HEK293T (cell line): ENCODE data around the gene AGAP1.

Source experiments
- CTCF ChIA-PET: fragments of 350-600 bp; formaldehyde crosslinking; extraction: SDS; loops from one replicate; lab custom pipeline; 2021; ENCODE audit warnings: antibody characterized with exemption, inconsistent platforms; lab: Yijun Ruan, JAX
- POLR2A ChIA-PET: fragments of 350-600 bp; formaldehyde crosslinking; extraction: SDS; loops from one replicate; lab custom pipeline; 2020; ENCODE audit warnings: antibody characterized with exemption, inconsistent platforms; lab: Yijun Ruan, JAX
- DNase-seq: peaks from one replicate; pipeline ENCODE4 v3.0.0; 2012; ENCODE audit warnings: mixed read lengths; ENCODE audit errors: extremely low spot score
- ARNT ChIP-seq: fragments of 450-650 bp; IDR thresholded peaks from 2 replicates; pipeline ENCODE4 v1.6.1; 2017; ENCODE audit warnings: mild to moderate bottlenecking
- BHLHE40 ChIP-seq: fragments of 450-650 bp; IDR thresholded peaks from 2 replicates; pipeline ENCODE4 v1.6.1; 2016; ENCODE audit warnings: mild to moderate bottlenecking, moderate library complexity, borderline replicate concordance
- CTBP1 ChIP-seq: fragments of 450-650 bp; IDR thresholded peaks from 2 replicates; pipeline ENCODE4 v1.6.1; 2016; ENCODE audit warnings: borderline replicate concordance
- ELF4 ChIP-seq: fragments of 450-650 bp; IDR thresholded peaks from 2 replicates; pipeline ENCODE4 v1.6.1; 2017; ENCODE audit warnings: antibody characterized with exemption
- FOXA1 ChIP-seq: fragments of 450-650 bp; IDR thresholded peaks from 2 replicates; pipeline ENCODE4 v1.6.1; 2016; ENCODE audit warnings: mild to moderate bottlenecking
- FOXK2 ChIP-seq: fragments of 450-650 bp; IDR thresholded peaks from 2 replicates; pipeline ENCODE4 v1.6.1; 2016; ENCODE audit warnings: mild to moderate bottlenecking
- FOXM1 ChIP-seq: fragments of 450-650 bp; IDR thresholded peaks from 2 replicates; pipeline ENCODE4 v1.6.1; 2017; ENCODE audit warnings: mild to moderate bottlenecking, borderline replicate concordance
- HDGF ChIP-seq: fragments of 450-650 bp; IDR thresholded peaks from 2 replicates; pipeline ENCODE4 v1.6.1; 2017; ENCODE audit warnings: antibody characterized with exemption, borderline replicate concordance
- L3MBTL2 ChIP-seq: fragments of 450-650 bp; conservative IDR thresholded peaks from 2 replicates; pipeline ENCODE4 v1.6.1; 2016; ENCODE audit warnings: mild to moderate bottlenecking
- LEF1 ChIP-seq: fragments of 450-650 bp; IDR thresholded peaks from 2 replicates; pipeline ENCODE4 v1.6.1; 2017; ENCODE audit warnings: mild to moderate bottlenecking, borderline replicate concordance
- NFRKB ChIP-seq: fragments of 450-650 bp; IDR thresholded peaks from 2 replicates; pipeline ENCODE4 v1.6.1; 2016; ENCODE audit warnings: mild to moderate bottlenecking, moderate library complexity
- SP1 ChIP-seq: fragments of 450-650 bp; IDR thresholded peaks from 2 replicates; pipeline ENCODE4 v1.6.1; 2017
- SUZ12 ChIP-seq: fragments of 450-650 bp; IDR thresholded peaks from 2 replicates; pipeline ENCODE4 v1.6.1; 2016; ENCODE audit warnings: mild to moderate bottlenecking
- TARDBP ChIP-seq: fragments of 450-650 bp; IDR thresholded peaks from 2 replicates; pipeline ENCODE4 v1.6.1; 2016
- ZNF384 ChIP-seq: fragments of 450-650 bp; IDR thresholded peaks from 2 replicates; pipeline ENCODE4 v1.6.1; 2016
- TF ChIP-seq, protein P1 (sequence below): fragments of 450-650 bp; IDR thresholded peaks from 2 replicates; pipeline ENCODE4 v1.6.1; 2016

AGAP1 gene

DNA sequence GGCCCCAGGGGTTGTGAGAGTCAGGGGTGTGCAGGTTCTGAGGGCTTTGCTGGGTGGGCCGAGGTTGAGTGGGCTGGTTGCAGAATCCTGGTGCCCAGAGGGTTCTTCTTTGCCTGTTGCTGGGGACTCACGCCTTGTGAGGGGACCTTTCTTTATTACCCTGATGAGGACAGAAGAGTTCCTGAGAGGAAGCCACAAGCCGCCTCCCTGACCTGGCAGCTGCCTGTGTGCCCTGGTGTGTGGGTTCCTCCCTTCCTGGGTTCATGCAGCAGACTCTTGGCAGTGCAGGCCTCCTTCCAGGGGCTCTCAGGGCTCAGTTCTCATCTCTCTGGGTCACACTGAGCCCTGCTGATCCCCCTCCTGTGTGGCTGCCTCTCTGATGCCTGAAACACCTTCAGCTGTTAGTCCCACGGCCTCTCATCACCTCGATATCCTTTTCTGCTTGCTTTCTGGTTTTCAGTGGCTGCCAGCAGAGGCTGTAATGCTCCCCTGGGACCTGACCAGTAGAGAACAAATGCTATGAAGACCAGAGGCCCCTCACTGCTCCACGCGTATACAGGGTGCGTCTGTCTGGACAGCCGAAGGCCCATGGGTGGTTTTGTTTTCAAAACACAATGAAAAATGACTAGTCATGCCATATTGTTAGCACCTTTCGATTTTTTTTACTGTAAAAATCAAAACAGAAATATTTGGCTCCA lies 191.3 kb downstream of the AGAP1 start:
- TF ChIP-seq, protein P1, sequence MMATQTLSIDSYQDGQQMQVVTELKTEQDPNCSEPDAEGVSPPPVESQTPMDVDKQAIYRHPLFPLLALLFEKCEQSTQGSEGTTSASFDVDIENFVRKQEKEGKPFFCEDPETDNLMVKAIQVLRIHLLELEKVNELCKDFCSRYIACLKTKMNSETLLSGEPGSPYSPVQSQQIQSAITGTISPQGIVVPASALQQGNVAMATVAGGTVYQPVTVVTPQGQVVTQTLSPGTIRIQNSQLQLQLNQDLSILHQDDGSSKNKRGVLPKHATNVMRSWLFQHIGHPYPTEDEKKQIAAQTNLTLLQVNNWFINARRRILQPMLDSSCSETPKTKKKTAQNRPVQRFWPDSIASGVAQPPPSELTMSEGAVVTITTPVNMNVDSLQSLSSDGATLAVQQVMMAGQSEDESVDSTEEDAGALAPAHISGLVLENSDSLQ = no peak
- TF ChIP-seq BHLHE40 = no peak

DNA sequence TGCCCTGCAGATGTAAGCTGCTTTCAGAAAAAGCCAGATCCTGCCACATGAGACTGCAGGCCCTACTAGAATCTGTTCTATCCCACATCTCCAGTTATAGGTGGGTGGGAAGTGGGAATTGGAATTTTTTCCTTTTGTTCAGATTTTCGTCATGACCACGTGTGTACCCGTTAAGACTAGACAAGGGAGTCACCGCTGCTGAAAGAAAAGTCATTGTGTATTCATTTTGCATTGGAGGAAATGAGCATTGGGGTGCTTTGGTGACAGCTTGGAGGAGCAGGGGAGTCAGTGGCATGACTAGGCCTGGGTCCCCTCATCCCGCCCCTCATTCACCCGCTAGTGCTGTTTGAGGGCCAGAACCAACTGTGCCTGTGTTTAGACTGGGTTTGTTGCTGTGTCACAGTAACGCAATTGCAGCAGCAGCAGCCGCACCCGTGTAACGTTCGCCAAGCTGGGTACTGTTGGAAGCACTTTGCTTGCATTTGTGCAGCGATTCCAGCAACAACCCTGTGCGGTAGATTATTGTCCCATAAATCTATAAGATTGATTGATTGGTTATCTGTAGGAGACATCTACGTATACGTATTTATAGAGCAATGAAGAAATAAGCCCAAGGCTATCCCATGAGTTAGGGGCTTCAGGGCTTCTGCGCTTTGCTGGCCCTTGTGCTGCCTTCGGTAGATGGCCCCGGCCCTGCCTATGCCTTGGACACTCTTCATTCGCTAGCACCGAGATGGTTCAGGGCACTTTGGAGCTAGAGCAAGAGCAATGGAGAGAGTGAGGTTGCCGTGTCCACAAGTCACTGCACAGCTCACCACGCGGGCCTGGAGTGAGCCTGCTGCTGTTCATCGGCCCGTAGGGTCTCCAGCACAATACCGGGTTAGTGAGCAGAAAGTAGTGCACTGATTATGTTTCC lies 194.9 kb downstream of the AGAP1 start:
- TF ChIP-seq CTBP1 (no peak), FOXM1 (no peak), LEF1 (no peak), SUZ12 (no peak), FOXA1 (no peak), FOXK2 (no peak), TARDBP (no peak), ZNF384 (no peak), ARNT (no peak), HDGF (no peak), BHLHE40 (no peak), ELF4 (no peak), NFRKB (no peak), L3MBTL2 (no peak), SP1 (no peak)
- TF ChIP-seq, protein P1 = no peak
- ChIA-PET POLR2A (no interaction called here), CTCF (interaction anchor here (0.6 kb wide), 1 partner anchor 317 kb away, joined by 3 read pairs; no protein-coding TSS in a partner anchor)
- no peak for DNase-seq

More for the DNA sequence above, 191.3 kb downstream of the AGAP1 start:
- ChIA-PET CTCF (no interaction called here), POLR2A (no interaction called here)
- no peak for DNase-seq

DNA sequence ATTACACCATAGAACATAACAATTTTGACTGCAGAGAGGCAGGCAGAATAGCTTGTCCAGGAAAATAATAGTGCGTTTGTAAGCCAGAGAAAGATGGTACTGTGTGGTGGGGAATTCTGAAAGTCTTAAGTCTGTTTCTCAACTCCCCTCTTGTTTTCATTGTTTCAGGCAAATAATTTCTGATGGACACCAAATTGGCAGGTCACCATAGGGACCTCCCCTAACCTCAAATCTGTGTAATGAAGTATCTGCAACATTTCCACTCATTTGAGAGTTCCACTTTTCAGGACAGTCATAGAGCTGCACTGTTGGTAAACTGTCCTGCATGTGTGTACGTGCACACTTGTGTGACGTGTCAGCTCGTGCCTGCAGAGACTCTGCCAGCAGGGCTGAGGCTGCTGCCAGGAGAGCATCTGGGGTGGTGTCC lies 195.6 kb downstream of the AGAP1 start:
- POLR2A ChIA-PET = no interaction called here
- CTCF ChIA-PET = interaction anchor here (0.6 kb wide), 1 partner anchor 318 kb away, joined by 3 read pairs; no protein-coding TSS in a partner anchor
- no peak for TF ChIP-seq TARDBP

DNA sequence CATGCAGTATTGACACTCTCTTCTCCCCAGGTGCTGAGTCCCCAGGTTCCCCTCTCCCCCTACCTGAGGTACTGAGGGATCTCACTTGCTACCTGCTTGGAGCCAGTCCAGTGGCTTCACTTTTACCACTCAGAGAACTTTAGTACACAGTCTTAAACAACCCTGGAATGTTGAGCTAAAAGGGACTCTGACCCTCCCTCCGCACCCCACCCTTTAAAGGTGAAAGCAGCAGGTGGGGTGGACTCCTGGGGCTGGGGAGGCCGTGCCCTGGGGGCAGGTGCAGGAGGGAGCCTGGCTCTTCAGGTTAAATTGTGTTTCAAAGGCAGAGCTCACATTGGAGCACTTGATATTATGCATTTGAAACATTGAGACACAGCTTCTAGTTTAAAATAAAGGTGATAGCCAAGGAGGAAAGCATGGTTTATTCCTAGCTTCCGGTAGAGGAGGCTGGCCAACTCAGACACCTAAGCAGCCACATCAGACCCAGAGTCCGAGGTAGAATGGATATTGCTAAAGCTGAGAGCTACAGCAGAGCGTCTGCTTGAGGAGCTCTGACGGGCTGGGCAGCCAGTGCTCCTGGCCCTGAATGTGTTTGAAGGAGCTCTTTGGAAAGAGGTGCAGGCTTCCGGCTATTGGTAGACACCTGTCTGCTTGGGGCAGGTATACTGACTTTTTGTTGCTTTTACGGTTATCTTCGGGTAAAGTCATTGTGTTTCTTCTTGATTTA lies 196.4 kb downstream of the AGAP1 start:
- ChIA-PET CTCF (interaction anchor here (0.8 kb wide), 1 partner anchor 56 kb away, joined by 5 read pairs; no protein-coding TSS in a partner anchor), POLR2A (no interaction called here)
- DNase-seq = no peak

More for the DNA sequence above, 195.6 kb downstream of the AGAP1 start:
- DNase-seq = no peak

DNA sequence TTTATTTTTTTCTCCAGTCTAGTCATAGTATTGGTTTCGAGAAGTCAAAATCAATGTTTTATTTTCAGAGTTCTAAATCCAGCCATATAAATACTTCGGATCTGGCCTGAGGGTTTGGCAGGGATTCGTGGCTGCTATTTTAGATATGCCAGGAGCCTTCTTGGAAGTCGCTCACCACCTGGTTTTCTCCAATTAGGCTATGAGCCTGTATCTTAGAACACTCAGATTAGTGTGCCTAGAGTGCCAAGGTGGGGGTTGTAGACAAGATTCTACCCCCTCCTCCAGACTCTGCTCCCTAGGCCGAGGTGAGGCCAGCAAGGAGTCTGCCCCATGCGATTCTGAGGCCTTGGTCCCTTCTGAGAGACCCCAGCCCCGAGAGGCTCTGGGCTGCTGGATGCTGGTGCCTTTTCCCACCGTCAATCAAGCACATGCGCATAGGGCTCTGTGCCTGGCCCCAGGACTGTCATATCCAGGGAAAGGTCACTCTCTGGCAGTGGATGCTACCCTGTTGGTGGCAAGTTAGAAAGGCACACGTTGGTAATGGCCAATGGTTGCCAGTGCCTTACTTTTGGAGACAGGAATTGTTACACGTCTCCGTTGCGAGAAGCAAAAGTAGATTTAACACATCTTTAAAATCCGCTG lies 197.1 kb downstream of the AGAP1 start:
- ChIA-PET POLR2A (no interaction called here), CTCF (interaction anchor here (0.8 kb wide), 1 partner anchor 55 kb away, joined by 5 read pairs; no protein-coding TSS in a partner anchor)
- no peak for TF ChIP-seq NFRKB
- TF ChIP-seq, protein P1 = no peak
- no peak for TF ChIP-seq FOXM1
- no peak for TF ChIP-seq ELF4
- TF ChIP-seq ZNF384 = no peak
- no peak for TF ChIP-seq ARNT
- TF ChIP-seq LEF1 = no peak
- no peak for TF ChIP-seq FOXA1
- no peak for TF ChIP-seq HDGF
- DNase-seq = no peak

More for the DNA sequence above, 196.4 kb downstream of the AGAP1 start:
- TF ChIP-seq FOXK2 = no peak
- no peak for TF ChIP-seq ARNT
- no peak for TF ChIP-seq HDGF
- no peak for TF ChIP-seq CTBP1
- no peak for TF ChIP-seq SP1
- no peak for TF ChIP-seq BHLHE40
- TF ChIP-seq FOXA1 = no peak
- no peak for TF ChIP-seq L3MBTL2
- TF ChIP-seq LEF1 = no peak
- no peak for TF ChIP-seq TARDBP
- TF ChIP-seq NFRKB = no peak
- TF ChIP-seq FOXM1 = no peak
- no peak for TF ChIP-seq ELF4
- TF ChIP-seq ZNF384 = no peak
- TF ChIP-seq SUZ12 = no peak
- TF ChIP-seq, protein P1 = no peak
